HEK293 (cell line): Measurements from ENCODE around the gene AKR1A1.
"Not testable (repeated sequence)": the region's sequence is repeated elsewhere in the genome, so short reads cannot be mapped to it uniquely, and the experiment has no call there.

Experiments used
- CTCF ChIA-PET: fragments of 350-600 bp; formaldehyde crosslinking; extraction: SDS; loops from one replicate; lab custom pipeline; 2021; ENCODE audit warnings: antibody characterized with exemption; lab: Yijun Ruan, JAX
- POLR2A ChIA-PET: fragments of 300-600 bp; formaldehyde crosslinking; extraction: SDS; loops from one replicate; lab custom pipeline; 2020; ENCODE audit warnings: antibody characterized with exemption, inconsistent platforms; lab: Yijun Ruan, JAX
- H3K27ac ChIP-seq: fragments of 200-500 bp; sonication (Bioruptor generic); 2 replicates; pipeline ENCODE4 v1.5.1; 2014; ENCODE audit warnings: low read depth, low read length, control low read depth, inconsistent platforms; ENCODE audit errors: extremely low read depth
- H3K36me3 ChIP-seq, 2 experiments: fragments of 200-500 bp in 1 of 2; sonication (Bioruptor generic) in 1 of 2; 1 replicate in 1 of 2; 2 replicates in 1 of 2; pipeline ENCODE4 v1.5.1; 2014 to 2017; ENCODE audit warnings: inconsistent platforms in 2 of 2, low read length in 2 of 2; ENCODE audit not compliant: control insufficient read depth in 2 of 2, insufficient read depth in 1 of 2
- H3K4me1 ChIP-seq: fragments of 200-500 bp; sonication (Bioruptor generic); 2 replicates; pipeline ENCODE4 v1.5.1; 2014; ENCODE audit warnings: mild to moderate bottlenecking, low read length, inconsistent platforms; ENCODE audit not compliant: control insufficient read depth, insufficient read depth
- H3K4me3 ChIP-seq: 2 replicates; pipeline ENCODE4 v1.5.1; 2011; ENCODE audit warnings: low read depth, mild to moderate bottlenecking, control low read depth, low read length, moderate library complexity
- H3K9me3 ChIP-seq: fragments of 200-500 bp; sonication (Bioruptor generic); 2 replicates; pipeline ENCODE4 v1.5.1; 2014; ENCODE audit warnings: low read depth, low read length, inconsistent platforms; ENCODE audit not compliant: control insufficient read depth, insufficient read depth
- BCL11A ChIP-seq: fragments of 450-650 bp; formaldehyde crosslinking; IDR thresholded peaks from 2 replicates; pipeline ENCODE4 v1.5.1; 2016; ENCODE audit warnings: low read depth, missing biosample characterization, missing genetic modification characterization
- CTCF ChIP-seq: fragments of 450-650 bp; formaldehyde crosslinking; IDR thresholded peaks from 2 replicates; pipeline ENCODE4 v1.5.1; 2016; ENCODE audit warnings: missing biosample characterization, missing genetic modification characterization
- SCRT1 ChIP-seq: fragments of 450-650 bp; formaldehyde crosslinking; IDR thresholded peaks from 2 replicates; pipeline ENCODE4 v1.5.1; 2016; ENCODE audit warnings: missing biosample characterization, missing genetic modification characterization, borderline replicate concordance
- SCRT2 ChIP-seq: fragments of 450-650 bp; formaldehyde crosslinking; IDR thresholded peaks from 2 replicates; pipeline ENCODE4 v1.5.1; 2016; ENCODE audit warnings: missing biosample characterization, missing genetic modification characterization
- TRIM28 ChIP-seq: IDR thresholded peaks from 2 replicates; pipeline ENCODE4 v1.6.1; 2011; ENCODE audit warnings: low read length, control low read depth, borderline replicate concordance
- ZBTB17 ChIP-seq: fragments of 450-650 bp; formaldehyde crosslinking; IDR thresholded peaks from 2 replicates; pipeline ENCODE4 v1.5.1; 2016; ENCODE audit warnings: missing biosample characterization, missing genetic modification characterization
- ZNF121 ChIP-seq: fragments of 450-650 bp; formaldehyde crosslinking; IDR thresholded peaks from 2 replicates; pipeline ENCODE4 v1.5.1; 2016; ENCODE audit warnings: missing biosample characterization, missing genetic modification characterization
- ZNF140 ChIP-seq: fragments of 450-650 bp; formaldehyde crosslinking; IDR thresholded peaks from 2 replicates; pipeline ENCODE4 v1.5.1; 2016; ENCODE audit warnings: missing biosample characterization, missing genetic modification characterization
- ZNF341 ChIP-seq: fragments of 450-650 bp; formaldehyde crosslinking; IDR thresholded peaks from 2 replicates; pipeline ENCODE4; 2016; ENCODE audit warnings: low read depth, missing biosample characterization, missing genetic modification characterization
- ZNF354C ChIP-seq: fragments of 450-650 bp; formaldehyde crosslinking; IDR thresholded peaks from 2 replicates; pipeline ENCODE4 v1.5.1; 2016; ENCODE audit warnings: missing biosample characterization, missing genetic modification characterization, low read depth, borderline replicate concordance
- ZNF514 ChIP-seq: fragments of 450-650 bp; formaldehyde crosslinking; IDR thresholded peaks from 2 replicates; pipeline ENCODE4 v1.5.1; 2016; ENCODE audit warnings: missing biosample characterization, missing genetic modification characterization
- ZNF530 ChIP-seq: fragments of 450-650 bp; formaldehyde crosslinking; IDR thresholded peaks from 2 replicates; pipeline ENCODE4 v1.5.1; 2016; ENCODE audit warnings: low read depth, missing biosample characterization, missing genetic modification characterization
- ZNF544 ChIP-seq: fragments of 450-650 bp; formaldehyde crosslinking; IDR thresholded peaks from 2 replicates; pipeline ENCODE4 v1.5.0; 2017; ENCODE audit warnings: missing biosample characterization, missing genetic modification characterization
- ZNF664 ChIP-seq: fragments of 450-650 bp; formaldehyde crosslinking; IDR thresholded peaks from 2 replicates; pipeline ENCODE4 v1.5.1; 2016; ENCODE audit warnings: missing biosample characterization, missing genetic modification characterization
- ZNF76 ChIP-seq: fragments of 450-650 bp; formaldehyde crosslinking; IDR thresholded peaks from 2 replicates; pipeline ENCODE4; 2016; ENCODE audit warnings: low read depth, missing biosample characterization, missing genetic modification characterization, borderline replicate concordance
- TF ChIP-seq, protein P1 (sequence below): fragments of 450-650 bp; formaldehyde crosslinking; IDR thresholded peaks from 2 replicates; pipeline ENCODE4 v1.5.0; 2017; ENCODE audit warnings: missing biosample characterization, missing genetic modification characterization, borderline replicate concordance

AKR1A1 gene

DNA sequence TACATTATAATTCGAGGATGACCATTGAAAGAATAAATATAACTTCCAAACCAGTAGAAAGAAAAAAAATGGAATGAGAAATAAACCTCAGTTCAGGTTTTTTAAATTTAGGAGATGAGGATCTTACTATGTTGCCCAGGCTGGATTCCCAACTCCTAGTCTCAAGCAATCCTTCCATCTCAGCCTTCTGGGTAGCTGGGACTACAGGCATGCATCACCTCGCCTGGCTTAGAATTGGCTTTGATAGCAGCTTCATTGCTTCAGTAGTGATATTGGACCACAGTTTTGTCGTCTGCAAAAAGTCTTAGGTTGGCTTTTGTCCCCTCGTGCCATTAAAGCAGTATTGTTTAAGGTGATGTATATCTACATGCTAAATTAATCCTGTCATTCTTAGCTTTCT lies 36.1 kb downstream of the AKR1A1 start:
- Histone ChIP-seq H3K9me3 (no peaks in the 10 kb centered on the region), H3K36me3 (peaks cover 9 to 34% of the 10 kb centered on the region in 2 experiments), H3K27ac (no peak overlapping the region), H3K4me1 (no peaks in the 10 kb centered on the region), H3K4me3 (no peak overlapping the region)
- ChIA-PET CTCF (interaction anchor here (9.6 kb wide), 1 partner anchor 16 kb away, joined by 71 read pairs; no protein-coding TSS in a partner anchor), POLR2A (interaction anchor here (0.6 to 1.1 kb wide), 3 partner anchors 65 to 246 kb away, joined by 3 to 6 read pairs (median 4); partner anchors contain the start of genes MUTYH and PRDX1)
- TF ChIP-seq ZNF140 (tag by site-specific recombination) (no peak), ZNF76 (no peak), ZNF514 (tag by site-specific recombination) (no peak), ZNF341 (no peak), ZNF121 (tag by site-specific recombination) (peak; percentile 94), ZNF530 (no peak), ZNF664 (tag by site-specific recombination) (peak; percentile 43; the same call in 1 of the 2 replicates)

DNA sequence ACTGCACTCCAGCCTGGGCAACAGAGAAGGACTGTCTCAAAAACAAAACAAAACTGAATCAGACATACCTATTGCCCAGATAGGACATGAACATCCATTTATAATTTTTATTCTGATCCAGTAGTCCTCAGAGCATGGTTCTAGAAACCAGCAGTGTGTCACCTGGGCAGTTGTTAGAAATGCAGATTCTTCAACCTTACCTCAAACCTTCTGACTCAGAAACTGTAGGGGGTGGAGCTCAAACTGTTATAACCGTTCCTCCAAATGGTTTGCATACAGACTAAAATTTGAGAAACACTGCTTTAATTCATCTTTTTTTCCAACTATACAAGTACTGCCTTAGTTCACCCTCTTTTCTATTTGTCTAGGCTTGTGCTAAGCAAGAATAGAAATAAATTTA lies 39.2 kb downstream of the AKR1A1 start:
- ChIA-PET POLR2A (interaction anchor here (0.7 kb wide), 1 partner anchor 286 kb away, joined by 3 read pairs; no protein-coding TSS in a partner anchor), CTCF (no interaction called here)
- Histone ChIP-seq H3K27ac (no peak overlapping the region), H3K4me1 (no peaks in the 10 kb centered on the region), H3K4me3 (no peak overlapping the region), H3K9me3 (no peaks in the 10 kb centered on the region), H3K36me3 (peaks cover 38 to 65% of the 10 kb centered on the region in 2 experiments)
- TF ChIP-seq ZNF544 (tag by site-specific recombination) (no peak), ZBTB17 (peak; percentile 34; the same call in 1 of the 2 replicates)

- TF ChIP-seq BCL11A (tag by site-specific recombination): no peak
- TF ChIP-seq SCRT1: no peak
- TF ChIP-seq ZNF354C: no peak
- TF ChIP-seq, protein P1, sequence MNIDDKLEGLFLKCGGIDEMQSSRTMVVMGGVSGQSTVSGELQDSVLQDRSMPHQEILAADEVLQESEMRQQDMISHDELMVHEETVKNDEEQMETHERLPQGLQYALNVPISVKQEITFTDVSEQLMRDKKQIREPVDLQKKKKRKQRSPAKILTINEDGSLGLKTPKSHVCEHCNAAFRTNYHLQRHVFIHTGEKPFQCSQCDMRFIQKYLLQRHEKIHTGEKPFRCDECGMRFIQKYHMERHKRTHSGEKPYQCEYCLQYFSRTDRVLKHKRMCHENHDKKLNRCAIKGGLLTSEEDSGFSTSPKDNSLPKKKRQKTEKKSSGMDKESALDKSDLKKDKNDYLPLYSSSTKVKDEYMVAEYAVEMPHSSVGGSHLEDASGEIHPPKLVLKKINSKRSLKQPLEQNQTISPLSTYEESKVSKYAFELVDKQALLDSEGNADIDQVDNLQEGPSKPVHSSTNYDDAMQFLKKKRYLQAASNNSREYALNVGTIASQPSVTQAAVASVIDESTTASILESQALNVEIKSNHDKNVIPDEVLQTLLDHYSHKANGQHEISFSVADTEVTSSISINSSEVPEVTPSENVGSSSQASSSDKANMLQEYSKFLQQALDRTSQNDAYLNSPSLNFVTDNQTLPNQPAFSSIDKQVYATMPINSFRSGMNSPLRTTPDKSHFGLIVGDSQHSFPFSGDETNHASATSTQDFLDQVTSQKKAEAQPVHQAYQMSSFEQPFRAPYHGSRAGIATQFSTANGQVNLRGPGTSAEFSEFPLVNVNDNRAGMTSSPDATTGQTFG (tag by site-specific recombination): no peak
- no peak for TF ChIP-seq CTCF (tag by site-specific recombination)
- no peak for TF ChIP-seq TRIM28
- ChIA-PET CTCF (no interaction called here), POLR2A (no interaction called here)
- Histone ChIP-seq H3K27ac (no peak overlapping the region), H3K4me3 (no peak overlapping the region), H3K36me3 (peaks cover 56 to 82% of the 10 kb centered on the region in 2 experiments), H3K9me3 (no peaks in the 10 kb centered on the region), H3K4me1 (no peaks in the 10 kb centered on the region)
Observed at GRCh38 chr1:45594412-45594811, 43.8 kb downstream of the AKR1A1 start.

- peaks cover 47 to 75% of the 10 kb centered on the region in 2 experiments for H3K36me3 ChIP-seq
- CTCF ChIA-PET, H3K27ac ChIP-seq, H3K4me1 ChIP-seq, H3K4me3 ChIP-seq, H3K9me3 ChIP-seq: not testable (repeated sequence)
- POLR2A ChIA-PET: interaction anchor here (1.0 kb wide), 1 partner anchor 12 kb away, joined by 5 read pairs; no protein-coding TSS in a partner anchor
- TF ChIP-seq SCRT2 (tag by site-specific recombination) (0 out of 2 replicates have a peak, but pooled peaks have one; percentile 35), ZNF121 (tag by site-specific recombination) (peak; percentile 40; the same call in 1 of the 2 replicates)
Observed at GRCh38 chr1:45596765-45597164, 46.1 kb downstream of the AKR1A1 start.
